Uterus (tissue), 2 donors: ENCODE measurements around the gene MYL10.

ENCODE experiments used
- CTCF ChIP-seq, 4 experiments: fragments of 200-600 bp in 2 of 4; fragments of 450-650 bp in 2 of 4; sonication (generic) in 2 of 4; IDR thresholded peaks; one replicate each; pipeline ENCODE4 v1.5.1; 2016 to 2019; ENCODE audit warnings: antibody characterized with exemption in 4 of 4, mild to moderate bottlenecking in 2 of 4, moderate library complexity in 1 of 4
- POLR2A ChIP-seq, 2 donors: fragments of 450-650 bp; IDR thresholded peaks; one replicate each; pipeline ENCODE4 v1.6.1; 2016; ENCODE audit warnings: antibody characterized with exemption in 2 of 2, mild to moderate bottlenecking in 1 of 2, moderate library complexity in 1 of 2

DNA sequence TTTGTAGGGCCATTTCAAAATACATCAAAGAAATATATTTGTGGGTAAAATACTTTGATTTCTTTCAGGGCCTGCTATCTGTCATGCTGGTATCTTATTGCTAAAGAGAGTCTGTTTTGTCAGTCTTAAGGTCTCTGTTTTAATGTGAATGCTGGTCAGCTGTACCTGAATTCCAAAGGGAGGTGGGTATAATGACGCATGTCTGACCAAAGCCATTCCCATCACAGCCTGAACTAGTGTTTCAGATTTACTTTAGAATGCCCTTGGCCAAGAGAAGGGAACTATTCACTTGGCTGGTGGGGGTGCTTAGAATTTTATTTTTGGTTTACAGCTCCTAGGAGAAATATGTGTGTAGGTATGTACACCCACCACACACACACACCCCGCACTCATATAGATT, 30.6 kb upstream of the MYL10 start:
- TF ChIP-seq CTCF (IDR thresholded peaks at IDR 0.05) (no peak), POLR2A (IDR thresholded peaks at IDR 0.05) (no peak)
